Ovary (tissue), 9 donors: ENCODE measurements around the gene CNOT6. TPM values are rescaled to one million over a fixed set of nuclear protein-coding genes. Genes with fewer than 3 reads are reported as not detected.

Source experiments
- DNase-seq, 5 donors: peaks; one replicate each; pipeline ENCODE4 v3.0.0-alpha.2; 2019 to 2020
- H3K27ac ChIP-seq, 2 donors: fragments of 200-600 bp; one replicate each; pipeline versions ENCODE4 v1.5.1 to v1.8.0; 2019 to 2022
- H3K27me3 ChIP-seq: fragments of 200-600 bp; one replicate; pipeline ENCODE4 v1.8.0; 2022
- H3K36me3 ChIP-seq: fragments of 200-600 bp; sonication (generic); one replicate; pipeline ENCODE4 v1.5.1; 2019
- H3K4me1 ChIP-seq: one replicate; pipeline ENCODE4 v1.8.1; 2013; ENCODE audit warnings: mild to moderate bottlenecking, moderate library complexity; ENCODE audit not compliant: insufficient read depth
- H3K4me3 ChIP-seq: fragments of 200-600 bp; sonication (generic); one replicate; pipeline ENCODE4 v1.5.1; 2017
- H3K9me3 ChIP-seq, 2 donors: fragments of 200-600 bp in 1 of 2; sonication (generic) in 1 of 2; one replicate each; pipeline versions ENCODE4 v1.5.1 to v1.8.1; 2013 to 2019; ENCODE audit warnings: mild to moderate bottlenecking in 1 of 2, moderate library complexity in 1 of 2
- CTCF ChIP-seq, 3 donors: fragments of 450-650 bp in 2 of 3; fragments of 200-600 bp in 1 of 3; IDR thresholded peaks; one replicate each; pipeline versions ENCODE4 v1.5.1 to v1.8.0; 2016 to 2022; ENCODE audit warnings: antibody characterized with exemption in 3 of 3, mild to moderate bottlenecking in 1 of 3
- EP300 ChIP-seq: sonication (generic); formaldehyde crosslinking; IDR thresholded peaks from one replicate; pipeline ENCODE4 v1.6.1; 2017; ENCODE audit warnings: antibody characterized with exemption
- POLR2A ChIP-seq: fragments of 450-650 bp; IDR thresholded peaks from one replicate; pipeline ENCODE4 v1.6.1; 2017; ENCODE audit warnings: antibody characterized with exemption, mild to moderate bottlenecking, moderate library complexity
- WGBS, 3 donors: extraction: QIAGEN DNeasy Blood & Tissue Kit in 1 of 3; methylation state at CpG; one replicate each; pipeline versions ENCODE4 v1.1.5 to v1.1.7; 2013 to 2017; 5-methylcytosine and 5-hydroxymethylcytosine counted together
- intact Hi-C, 4 donors: fragments of 100-400 bp; cut with DNase I; formaldehyde crosslinking; loops; one replicate each; pipeline versions ENCODE4 v1.11.0 to v1.15.1; 2022 to 2023
- polyA plus RNA-seq, 2 donors: library from polyadenylated mRNA; stranded (reverse); fragments of 200-250 nt in 1 of 2; fragments of 350-450 nt in 1 of 2; fragmentation: Illumina TruSeq in 1 of 2; extraction: RNeasy Lipid Tissue Mini Kit (QIAGEN cat#74804) in 1 of 2; gene quantifications; one replicate each; pipeline ENCODE4 v1.2.3, GENCODE V29; 2013 to 2014
- total RNA-seq, 7 donors: library from RNA; depleted of rRNA in 2 of 7; stranded (reverse); fragments of >200 nt in 2 of 7; fragmentation: NEBNext Ultra II Directional in 3 of 7; extraction: Animal tissue kit (Norgen Biotek cat#: 25700) in 3 of 7; gene quantifications; one replicate each; pipeline versions ENCODE4 v1.1.0 to v1.2.4, GENCODE V29; 2016 to 2023
- donor health status: DM: no; HTN: no; CAD: no; lungs with moderate emphysema.
- donor health status: DM: no; HTN: no; CAD: no.
- donor health status: Bipolar disorder and iron deficiency.
- donor health status: DM: yes; HTN: yes; CAD: no.
- donor health status: DM: no; HTN: no; CAD: no.
- donor health status: DM: yes; HTN: yes; CAD: no.

The CNOT6 gene
- total and polyA plus RNA-seq, 9 donors: 10.3 to 24.9 (median 16.4) TPM

DNA sequence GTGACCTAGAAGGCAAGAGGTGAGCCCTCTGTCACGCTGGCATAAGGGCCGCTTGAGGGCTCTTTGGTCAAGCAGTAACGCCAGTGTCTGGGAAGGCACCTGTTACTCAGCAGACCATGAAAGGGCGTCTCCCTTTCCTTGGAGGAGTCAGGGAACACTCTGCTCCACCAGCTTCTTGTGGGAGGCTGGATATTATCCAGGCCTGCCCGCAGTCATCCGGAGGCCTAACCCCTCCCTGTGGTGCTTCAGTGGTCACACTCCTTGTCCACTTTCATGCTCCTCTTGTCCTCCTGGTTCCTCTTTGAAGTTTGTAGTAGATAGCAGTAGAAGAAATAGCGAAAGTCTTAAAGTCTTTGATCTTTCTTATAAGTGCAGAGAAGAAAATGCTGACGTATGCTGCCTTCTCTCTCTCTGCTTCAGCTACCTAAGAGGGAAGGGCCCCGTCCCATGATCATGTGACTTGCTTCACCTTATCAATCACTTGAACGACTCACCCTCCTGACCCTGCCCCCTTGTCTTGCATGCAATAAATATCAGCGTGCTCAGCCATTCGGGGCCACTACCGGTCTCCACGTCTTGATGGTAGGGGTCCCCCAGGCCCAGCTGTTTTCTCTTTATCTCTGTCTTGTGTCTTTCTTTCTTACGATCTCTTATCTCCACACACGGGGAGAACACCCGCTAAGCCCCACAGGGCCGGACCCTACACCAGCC, 113.8 kb downstream of the CNOT6 start:
- Histone ChIP-seq H3K9me3 (no peaks in the 10 kb centered on the region), H3K36me3 (no peaks in the 10 kb centered on the region), H3K4me1 (no peaks in the 10 kb centered on the region), H3K4me3 (no peak overlapping the region), H3K27ac (no peak overlapping the region), H3K27me3 (no peaks in the 10 kb centered on the region)
- no peak for DNase-seq
- intact Hi-C loops: no loop called here
- WGBS, 3 donors: 40 to 47% (median 43%) methylated on average over 18 of the region's 18 CpGs
- no peak for TF ChIP-seq CTCF (IDR thresholded peaks at IDR 0.05)
- no peak for TF ChIP-seq EP300
- no peak for TF ChIP-seq POLR2A

DNA sequence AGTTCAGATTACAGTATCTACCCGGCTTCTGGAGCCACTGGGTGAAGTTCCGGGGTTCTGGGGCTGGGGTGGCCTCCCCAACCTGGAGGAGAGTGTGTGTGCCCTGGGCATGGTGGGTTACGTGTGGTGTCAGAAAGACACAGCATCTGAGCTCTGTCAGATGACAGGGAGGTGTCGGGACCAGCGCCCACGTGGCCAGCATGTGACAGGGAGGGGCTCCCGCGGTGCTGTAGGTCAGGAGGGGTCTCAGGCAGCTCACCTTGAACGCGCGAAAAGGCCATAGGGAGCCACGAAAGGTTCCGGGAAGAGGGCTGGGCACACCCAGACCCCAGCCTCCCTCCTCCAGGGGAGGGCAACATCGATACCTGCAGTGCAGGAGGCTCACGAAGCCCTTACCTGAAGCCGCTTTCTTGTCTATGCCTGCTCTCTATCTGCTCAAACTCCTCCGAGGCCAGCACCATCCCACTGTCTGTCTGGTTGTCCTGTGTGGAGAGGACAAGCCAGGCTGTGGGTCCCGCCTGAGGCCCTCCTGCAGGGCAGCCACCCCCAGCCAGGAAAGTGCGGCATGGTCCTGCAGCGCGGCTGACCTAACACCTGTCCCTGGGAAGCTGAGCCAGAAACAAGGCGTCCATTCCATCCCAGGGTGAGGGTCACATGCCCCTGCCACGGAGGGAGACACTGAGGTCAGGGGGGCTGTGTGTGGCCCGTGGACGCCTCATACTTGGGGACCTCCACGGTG, 114.6 kb downstream of the CNOT6 start:
- intact Hi-C loops: no loop called here
- DNase-seq: no peak
- H3K9me3 ChIP-seq: no peaks in the 10 kb centered on the region

DNA sequence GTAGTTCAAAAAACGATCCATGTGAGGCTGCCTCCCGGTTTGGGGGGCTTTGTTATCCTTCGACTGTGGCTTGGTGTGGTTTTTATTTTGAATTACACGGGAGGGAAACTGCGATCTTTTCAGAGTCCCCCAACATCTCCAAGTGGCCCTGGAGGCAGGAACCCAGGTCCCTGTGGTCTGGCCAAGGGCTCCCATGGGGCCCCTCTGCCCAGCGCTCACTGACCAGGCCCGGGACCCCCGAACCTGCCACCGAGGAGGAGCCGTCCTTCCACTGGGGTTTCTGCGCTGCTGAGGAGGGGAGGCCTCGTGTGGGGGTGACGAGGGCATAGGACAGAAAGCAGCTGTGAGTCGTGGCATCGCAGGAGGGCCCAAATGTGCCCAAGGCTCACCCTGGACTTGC, 115.2 kb downstream of the CNOT6 start:
- H3K27ac ChIP-seq: no peak overlapping the region
- no peaks in the 10 kb centered on the region for H3K9me3 ChIP-seq
- TF ChIP-seq POLR2A (no peak), EP300 (no peak), CTCF (IDR thresholded peaks at IDR 0.05) (no peak)
- no peaks in the 10 kb centered on the region for H3K36me3 ChIP-seq
- intact Hi-C loops: no loop called here
- no peak overlapping the region for H3K4me3 ChIP-seq
- no peaks in the 10 kb centered on the region for H3K4me1 ChIP-seq
- WGBS, 3 donors: 64 to 71% (median 65%) methylated on average over 13 to 15 of the region's 15 CpGs
- no peak for DNase-seq
- no peaks in the 10 kb centered on the region for H3K27me3 ChIP-seq

More for the DNA sequence above, 114.6 kb downstream of the CNOT6 start:
- 81 to 86% (median 84%) methylated on average over 26 of the region's 26 CpGs for WGBS, 3 donors
- no peak for TF ChIP-seq POLR2A
- no peak for TF ChIP-seq CTCF (IDR thresholded peaks at IDR 0.05)
- no peak for TF ChIP-seq EP300
- no peak overlapping the region for H3K4me3 ChIP-seq
- H3K36me3 ChIP-seq: no peaks in the 10 kb centered on the region
- H3K4me1 ChIP-seq: no peaks in the 10 kb centered on the region
- H3K27me3 ChIP-seq: no peaks in the 10 kb centered on the region
- no peak overlapping the region for H3K27ac ChIP-seq

DNA sequence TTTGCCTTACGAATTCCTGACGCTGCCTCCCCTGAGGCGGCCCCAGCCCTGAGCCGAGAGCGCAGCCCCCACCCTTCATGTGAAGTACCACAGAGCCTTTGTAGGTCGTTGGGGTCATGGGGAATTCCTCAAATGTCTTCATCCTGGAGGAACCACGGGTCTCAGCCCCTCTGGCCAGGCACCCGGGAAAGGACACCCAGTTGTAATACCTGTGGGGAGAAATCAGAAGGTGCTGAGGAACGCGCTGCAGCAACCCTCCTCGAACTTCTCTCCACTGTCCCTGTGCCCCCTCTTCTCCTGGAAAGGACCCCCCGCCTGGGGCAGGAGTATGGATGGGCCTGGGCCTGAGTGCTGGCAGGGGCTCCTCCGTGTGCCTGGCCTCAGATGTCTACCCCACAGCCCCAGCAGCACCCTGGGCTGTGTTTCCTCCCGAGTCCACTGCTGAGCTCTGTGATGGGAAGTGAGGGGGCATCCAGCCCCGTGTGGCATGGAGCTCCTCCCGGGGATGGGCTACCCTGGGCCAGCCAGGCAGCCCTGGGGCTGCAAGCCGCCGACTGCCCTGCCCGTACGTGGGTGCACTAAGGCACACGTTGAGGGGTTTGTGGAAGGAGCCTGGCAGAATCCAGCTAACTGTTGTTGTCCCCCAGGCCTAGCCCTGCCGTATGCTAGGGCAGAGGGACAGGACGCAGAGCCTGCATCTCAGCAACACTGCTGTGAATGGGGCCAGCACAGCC, 115.8 kb downstream of the CNOT6 start:
- H3K27me3 ChIP-seq: no peaks in the 10 kb centered on the region
- 71 to 75% (median 71%) methylated on average over 19 to 23 of the region's 23 CpGs for WGBS, 3 donors
- H3K9me3 ChIP-seq: no peaks in the 10 kb centered on the region
- TF ChIP-seq POLR2A: no peak
- no peak for TF ChIP-seq CTCF (IDR thresholded peaks at IDR 0.05)
- TF ChIP-seq EP300: no peak
- no peaks in the 10 kb centered on the region for H3K36me3 ChIP-seq
- intact Hi-C loops: no loop called here
- no peak overlapping the region for H3K27ac ChIP-seq
- no peak for DNase-seq
- H3K4me3 ChIP-seq: no peak overlapping the region
- no peaks in the 10 kb centered on the region for H3K4me1 ChIP-seq
